GM23338 (cell line): Measurements from ENCODE around the gene GJC2. TPM values are rescaled to one million over a fixed set of nuclear protein-coding genes. Genes with fewer than 3 reads are reported as not detected.

Source experiments
- ATAC-seq: fragments of 200-7000 bp; cut with Tn5 transposase; 3 replicates; pipeline ENCODE4 v1.9.1; 2020
- DNase-seq: peaks from one replicate; pipeline ENCODE4 v3.0.0-alpha.2; 2015; ENCODE audit warnings: low spot score
- H2AFZ ChIP-seq: fragments of 200-600 bp; sonication (generic); 2 replicates; pipeline ENCODE4 v1.8.0; 2016; ENCODE audit warnings: antibody characterized with exemption, mild to moderate bottlenecking, moderate library complexity
- H3F3A ChIP-seq: fragments of 200-600 bp; sonication (generic); replicated peaks from 2 replicates; pipeline ENCODE4 v1.8.0; 2017; ENCODE audit warnings: antibody characterized with exemption, mixed run types, low read depth
- H3K27ac ChIP-seq: fragments of 200-600 bp; sonication (generic); 2 replicates; pipeline ENCODE4 v1.6.1; 2016; ENCODE audit warnings: low read depth
- H3K27me3 ChIP-seq: fragments of 200-600 bp; sonication (generic); 2 replicates; pipeline ENCODE4 v1.8.0; 2016; ENCODE audit warnings: mild to moderate bottlenecking, mixed run types, moderate library complexity; ENCODE audit not compliant: insufficient read depth
- H3K36me3 ChIP-seq: fragments of 200-600 bp; sonication (generic); 2 replicates; pipeline ENCODE4 v1.8.0; 2016; ENCODE audit warnings: mild to moderate bottlenecking; ENCODE audit not compliant: insufficient read depth
- H3K4me1 ChIP-seq: fragments of 200-600 bp; sonication (generic); 2 replicates; pipeline ENCODE4 v1.8.0; 2016; ENCODE audit warnings: mild to moderate bottlenecking, moderate library complexity; ENCODE audit not compliant: insufficient read depth
- H3K4me2 ChIP-seq: fragments of 200-600 bp; sonication (generic); 2 replicates; pipeline ENCODE4 v1.7.1; 2017; ENCODE audit warnings: mixed run types
- H3K4me3 ChIP-seq: fragments of 200-600 bp; sonication (generic); 2 replicates; pipeline ENCODE4 v1.6.1; 2016; ENCODE audit warnings: mixed run types
- H3K79me2 ChIP-seq: fragments of 200-600 bp; sonication (generic); replicated peaks from 2 replicates; pipeline ENCODE4 v1.8.0; 2017; ENCODE audit warnings: mild to moderate bottlenecking; ENCODE audit not compliant: insufficient read depth
- H3K9me2 ChIP-seq: fragments of 200-600 bp; sonication (generic); 2 replicates; pipeline ENCODE4 v1.8.0; 2017; ENCODE audit not compliant: insufficient read depth
- H4K20me1 ChIP-seq: fragments of 200-600 bp; sonication (generic); replicated peaks from 2 replicates; pipeline ENCODE4 v1.8.0; 2017; ENCODE audit warnings: mild to moderate bottlenecking; ENCODE audit not compliant: insufficient read depth
- H3K27ac Mint-ChIP-seq: 2 replicates; pipeline ENCODE4 v1.8.0; 2020; ENCODE audit warnings: inconsistent platforms, mild to moderate bottlenecking, moderate library complexity, mixed read lengths
- H3K27me3 Mint-ChIP-seq: 3 replicates; pipeline ENCODE4 v1.8.0; 2022; ENCODE audit warnings: low read depth, mild to moderate bottlenecking, moderate library complexity, mixed read lengths, inconsistent platforms; ENCODE audit not compliant: insufficient read depth, poor library complexity
- H3K36me3 Mint-ChIP-seq: 3 replicates; pipeline ENCODE4 v1.8.0; 2021; ENCODE audit warnings: low read depth, mild to moderate bottlenecking, inconsistent platforms, moderate library complexity, mixed read lengths
- H3K4me1 Mint-ChIP-seq: 3 replicates; pipeline ENCODE4 v1.8.0; 2020; ENCODE audit warnings: mild to moderate bottlenecking, inconsistent platforms, mixed read lengths
- H3K4me3 Mint-ChIP-seq: 3 replicates; pipeline ENCODE4 v1.8.0; 2021; ENCODE audit warnings: moderate library complexity, mild to moderate bottlenecking, inconsistent platforms, mixed read lengths
- H3K9me3 Mint-ChIP-seq: 3 replicates; pipeline ENCODE4 v1.8.0; 2020; ENCODE audit warnings: moderate library complexity, mild to moderate bottlenecking, inconsistent platforms, mixed read lengths
- EZH2 ChIP-seq: fragments of 200-600 bp; sonication (generic); IDR thresholded peaks from one replicate; pipeline ENCODE4 v1.8.0; 2017; ENCODE audit warnings: antibody characterized with exemption, mild to moderate bottlenecking, low read depth; ENCODE audit not compliant: unreplicated experiment
- EZH2phosphoT487 ChIP-seq: fragments of 200-600 bp; sonication (generic); IDR thresholded peaks from one replicate; pipeline ENCODE4 v1.8.1; 2018; ENCODE audit warnings: antibody characterized with exemption; ENCODE audit not compliant: unreplicated experiment
- JUNB ChIP-seq: IDR thresholded peaks from one replicate; pipeline ENCODE4 v1.6.1; 2016; ENCODE audit warnings: antibody characterized with exemption; ENCODE audit not compliant: unreplicated experiment
- NANOG ChIP-seq: IDR thresholded peaks from 2 replicates; pipeline ENCODE4 v1.6.1; 2016; ENCODE audit warnings: antibody characterized with exemption, borderline replicate concordance
- POLR2AphosphoS5 ChIP-seq: IDR thresholded peaks from 2 replicates; pipeline ENCODE4 v1.6.1; 2016; ENCODE audit warnings: antibody characterized with exemption, low read depth
- STAT1 ChIP-seq: IDR thresholded peaks from one replicate; pipeline ENCODE4 v1.6.1; 2016; ENCODE audit warnings: antibody characterized with exemption; ENCODE audit not compliant: unreplicated experiment
- ZNF331 ChIP-seq: fragments of 250-450 bp; sonication (Bioruptor Pico); IDR thresholded peaks from 2 replicates; pipeline ENCODE4 v1.5.0; 2020; ENCODE audit warnings: low read depth, mild to moderate bottlenecking, moderate library complexity
- polyA plus RNA-seq: library from polyadenylated mRNA; unstranded; fragments of >200 nt; fragmentation: Nextera tagmentation; extraction: Ambion mirVana; gene quantifications from 2 replicates; pipeline ENCODE4 v1.2.1, GENCODE V29; 2016
- total RNA-seq: library from RNA; depleted of rRNA; stranded (reverse); fragments of >200 nt; shearing (Covaris generic); gene quantifications from 2 replicates; pipeline ENCODE4 v1.2.3, GENCODE V29; 2014
- TF ChIP-seq, protein P1 (sequence below): IDR thresholded peaks from one replicate; pipeline ENCODE4 v1.6.1; 2018; ENCODE audit warnings: antibody characterized with exemption; ENCODE audit not compliant: unreplicated experiment
- TF ChIP-seq, protein P2 (sequence below): fragments of 250-450 bp; sonication (Bioruptor Pico); IDR thresholded peaks from 2 replicates; pipeline ENCODE4 v1.5.0; 2020; ENCODE audit warnings: mild to moderate bottlenecking, moderate library complexity
- TF ChIP-seq, protein P3 (sequence below): IDR thresholded peaks from 2 replicates; pipeline ENCODE4 v1.6.1; 2016; ENCODE audit warnings: antibody characterized with exemption

Gene GJC2
- total and polyA plus RNA-seq, 2 experiments from 2014 or later = 0.15 to 1.2 TPM

DNA sequence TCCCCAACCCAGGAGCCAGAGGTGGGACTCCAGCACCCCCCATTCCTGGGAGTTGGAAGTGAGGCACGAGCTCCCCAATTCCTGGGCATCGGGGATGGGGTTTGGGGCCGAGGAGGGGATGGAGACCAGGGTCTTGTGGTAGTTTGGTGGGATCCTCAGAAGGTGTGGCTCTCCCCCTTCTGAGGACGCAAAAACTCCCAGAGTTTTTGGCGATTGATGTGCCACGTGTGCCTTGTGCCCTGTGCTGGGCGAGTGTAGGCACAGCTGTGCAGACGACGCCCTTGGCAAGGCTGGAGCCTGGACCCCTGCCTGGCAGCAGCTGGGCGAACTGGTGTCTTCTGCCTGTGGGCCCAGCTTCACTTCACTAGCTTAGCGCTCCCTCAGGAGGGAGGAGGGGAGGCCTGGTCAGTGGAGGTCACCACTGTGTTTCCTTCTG, 7.0 kb upstream of the GJC2 start (continued):
- TF ChIP-seq STAT1 (no peak), EZH2 (no peak)

DNA sequence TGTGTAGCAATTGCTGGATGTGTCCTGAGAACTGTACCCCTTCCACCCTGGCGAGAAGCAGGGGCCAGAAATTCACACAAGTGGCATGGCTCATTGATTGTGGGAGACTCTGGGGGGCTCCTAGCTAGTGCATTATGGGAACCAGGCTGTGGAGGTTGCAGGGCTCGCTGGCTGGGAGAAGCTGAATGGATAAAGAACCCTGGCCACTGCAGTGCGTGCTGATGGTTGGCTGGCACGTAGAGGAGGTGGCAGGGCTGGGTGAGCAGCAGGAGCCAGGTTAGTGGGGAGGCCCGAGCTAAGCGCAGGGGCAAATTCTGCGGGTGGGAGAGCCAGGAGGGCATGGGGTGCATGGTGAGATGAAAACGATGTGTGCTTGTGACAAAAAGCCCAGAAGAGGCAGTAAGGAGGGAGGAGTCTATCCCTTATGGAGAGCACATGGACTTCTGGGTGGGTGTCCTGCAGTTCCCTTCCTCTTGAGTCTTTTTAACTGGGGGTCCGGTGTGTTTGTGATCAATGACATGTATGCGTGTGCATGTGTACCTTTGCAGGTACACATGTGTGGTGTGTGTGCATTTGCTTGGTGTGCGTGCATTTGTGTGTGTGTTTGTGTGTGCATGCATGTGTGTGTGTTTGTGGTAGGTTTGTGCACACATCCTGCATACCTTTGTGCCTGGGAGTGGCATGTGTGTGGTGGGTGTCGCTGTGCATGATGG, 6.1 kb upstream of the GJC2 start:
- no peak overlapping the region for H3K27ac Mint-ChIP-seq
- H3K79me2 ChIP-seq = peaks cover 34% of the 10 kb centered on the region
- no peak overlapping the region for H3K4me3 ChIP-seq
- no peaks in the 10 kb centered on the region for H4K20me1 ChIP-seq
- no peak for ATAC-seq
- no peak overlapping the region for H3K27ac ChIP-seq
- peaks cover 5% of the 10 kb centered on the region; the same call in 1 of the 2 replicates for H3K4me1 ChIP-seq
- DNase-seq = no peak
- H3K9me2 ChIP-seq = no peaks in the 10 kb centered on the region
- H2AFZ ChIP-seq = no peak overlapping the region
- H3K27me3 Mint-ChIP-seq = peaks cover 13% of the 10 kb centered on the region
- TF ChIP-seq NANOG (no peak), EZH2phosphoT487 (no peak), ZNF331 (CRISPR knock-in tag) (no peak), EZH2 (no peak), STAT1 (no peak), JUNB (no peak), POLR2AphosphoS5 (no peak)
- TF ChIP-seq, protein P1, sequence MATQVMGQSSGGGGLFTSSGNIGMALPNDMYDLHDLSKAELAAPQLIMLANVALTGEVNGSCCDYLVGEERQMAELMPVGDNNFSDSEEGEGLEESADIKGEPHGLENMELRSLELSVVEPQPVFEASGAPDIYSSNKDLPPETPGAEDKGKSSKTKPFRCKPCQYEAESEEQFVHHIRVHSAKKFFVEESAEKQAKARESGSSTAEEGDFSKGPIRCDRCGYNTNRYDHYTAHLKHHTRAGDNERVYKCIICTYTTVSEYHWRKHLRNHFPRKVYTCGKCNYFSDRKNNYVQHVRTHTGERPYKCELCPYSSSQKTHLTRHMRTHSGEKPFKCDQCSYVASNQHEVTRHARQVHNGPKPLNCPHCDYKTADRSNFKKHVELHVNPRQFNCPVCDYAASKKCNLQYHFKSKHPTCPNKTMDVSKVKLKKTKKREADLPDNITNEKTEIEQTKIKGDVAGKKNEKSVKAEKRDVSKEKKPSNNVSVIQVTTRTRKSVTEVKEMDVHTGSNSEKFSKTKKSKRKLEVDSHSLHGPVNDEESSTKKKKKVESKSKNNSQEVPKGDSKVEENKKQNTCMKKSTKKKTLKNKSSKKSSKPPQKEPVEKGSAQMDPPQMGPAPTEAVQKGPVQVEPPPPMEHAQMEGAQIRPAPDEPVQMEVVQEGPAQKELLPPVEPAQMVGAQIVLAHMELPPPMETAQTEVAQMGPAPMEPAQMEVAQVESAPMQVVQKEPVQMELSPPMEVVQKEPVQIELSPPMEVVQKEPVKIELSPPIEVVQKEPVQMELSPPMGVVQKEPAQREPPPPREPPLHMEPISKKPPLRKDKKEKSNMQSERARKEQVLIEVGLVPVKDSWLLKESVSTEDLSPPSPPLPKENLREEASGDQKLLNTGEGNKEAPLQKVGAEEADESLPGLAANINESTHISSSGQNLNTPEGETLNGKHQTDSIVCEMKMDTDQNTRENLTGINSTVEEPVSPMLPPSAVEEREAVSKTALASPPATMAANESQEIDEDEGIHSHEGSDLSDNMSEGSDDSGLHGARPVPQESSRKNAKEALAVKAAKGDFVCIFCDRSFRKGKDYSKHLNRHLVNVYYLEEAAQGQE = no peak
- TF ChIP-seq, protein P2, sequence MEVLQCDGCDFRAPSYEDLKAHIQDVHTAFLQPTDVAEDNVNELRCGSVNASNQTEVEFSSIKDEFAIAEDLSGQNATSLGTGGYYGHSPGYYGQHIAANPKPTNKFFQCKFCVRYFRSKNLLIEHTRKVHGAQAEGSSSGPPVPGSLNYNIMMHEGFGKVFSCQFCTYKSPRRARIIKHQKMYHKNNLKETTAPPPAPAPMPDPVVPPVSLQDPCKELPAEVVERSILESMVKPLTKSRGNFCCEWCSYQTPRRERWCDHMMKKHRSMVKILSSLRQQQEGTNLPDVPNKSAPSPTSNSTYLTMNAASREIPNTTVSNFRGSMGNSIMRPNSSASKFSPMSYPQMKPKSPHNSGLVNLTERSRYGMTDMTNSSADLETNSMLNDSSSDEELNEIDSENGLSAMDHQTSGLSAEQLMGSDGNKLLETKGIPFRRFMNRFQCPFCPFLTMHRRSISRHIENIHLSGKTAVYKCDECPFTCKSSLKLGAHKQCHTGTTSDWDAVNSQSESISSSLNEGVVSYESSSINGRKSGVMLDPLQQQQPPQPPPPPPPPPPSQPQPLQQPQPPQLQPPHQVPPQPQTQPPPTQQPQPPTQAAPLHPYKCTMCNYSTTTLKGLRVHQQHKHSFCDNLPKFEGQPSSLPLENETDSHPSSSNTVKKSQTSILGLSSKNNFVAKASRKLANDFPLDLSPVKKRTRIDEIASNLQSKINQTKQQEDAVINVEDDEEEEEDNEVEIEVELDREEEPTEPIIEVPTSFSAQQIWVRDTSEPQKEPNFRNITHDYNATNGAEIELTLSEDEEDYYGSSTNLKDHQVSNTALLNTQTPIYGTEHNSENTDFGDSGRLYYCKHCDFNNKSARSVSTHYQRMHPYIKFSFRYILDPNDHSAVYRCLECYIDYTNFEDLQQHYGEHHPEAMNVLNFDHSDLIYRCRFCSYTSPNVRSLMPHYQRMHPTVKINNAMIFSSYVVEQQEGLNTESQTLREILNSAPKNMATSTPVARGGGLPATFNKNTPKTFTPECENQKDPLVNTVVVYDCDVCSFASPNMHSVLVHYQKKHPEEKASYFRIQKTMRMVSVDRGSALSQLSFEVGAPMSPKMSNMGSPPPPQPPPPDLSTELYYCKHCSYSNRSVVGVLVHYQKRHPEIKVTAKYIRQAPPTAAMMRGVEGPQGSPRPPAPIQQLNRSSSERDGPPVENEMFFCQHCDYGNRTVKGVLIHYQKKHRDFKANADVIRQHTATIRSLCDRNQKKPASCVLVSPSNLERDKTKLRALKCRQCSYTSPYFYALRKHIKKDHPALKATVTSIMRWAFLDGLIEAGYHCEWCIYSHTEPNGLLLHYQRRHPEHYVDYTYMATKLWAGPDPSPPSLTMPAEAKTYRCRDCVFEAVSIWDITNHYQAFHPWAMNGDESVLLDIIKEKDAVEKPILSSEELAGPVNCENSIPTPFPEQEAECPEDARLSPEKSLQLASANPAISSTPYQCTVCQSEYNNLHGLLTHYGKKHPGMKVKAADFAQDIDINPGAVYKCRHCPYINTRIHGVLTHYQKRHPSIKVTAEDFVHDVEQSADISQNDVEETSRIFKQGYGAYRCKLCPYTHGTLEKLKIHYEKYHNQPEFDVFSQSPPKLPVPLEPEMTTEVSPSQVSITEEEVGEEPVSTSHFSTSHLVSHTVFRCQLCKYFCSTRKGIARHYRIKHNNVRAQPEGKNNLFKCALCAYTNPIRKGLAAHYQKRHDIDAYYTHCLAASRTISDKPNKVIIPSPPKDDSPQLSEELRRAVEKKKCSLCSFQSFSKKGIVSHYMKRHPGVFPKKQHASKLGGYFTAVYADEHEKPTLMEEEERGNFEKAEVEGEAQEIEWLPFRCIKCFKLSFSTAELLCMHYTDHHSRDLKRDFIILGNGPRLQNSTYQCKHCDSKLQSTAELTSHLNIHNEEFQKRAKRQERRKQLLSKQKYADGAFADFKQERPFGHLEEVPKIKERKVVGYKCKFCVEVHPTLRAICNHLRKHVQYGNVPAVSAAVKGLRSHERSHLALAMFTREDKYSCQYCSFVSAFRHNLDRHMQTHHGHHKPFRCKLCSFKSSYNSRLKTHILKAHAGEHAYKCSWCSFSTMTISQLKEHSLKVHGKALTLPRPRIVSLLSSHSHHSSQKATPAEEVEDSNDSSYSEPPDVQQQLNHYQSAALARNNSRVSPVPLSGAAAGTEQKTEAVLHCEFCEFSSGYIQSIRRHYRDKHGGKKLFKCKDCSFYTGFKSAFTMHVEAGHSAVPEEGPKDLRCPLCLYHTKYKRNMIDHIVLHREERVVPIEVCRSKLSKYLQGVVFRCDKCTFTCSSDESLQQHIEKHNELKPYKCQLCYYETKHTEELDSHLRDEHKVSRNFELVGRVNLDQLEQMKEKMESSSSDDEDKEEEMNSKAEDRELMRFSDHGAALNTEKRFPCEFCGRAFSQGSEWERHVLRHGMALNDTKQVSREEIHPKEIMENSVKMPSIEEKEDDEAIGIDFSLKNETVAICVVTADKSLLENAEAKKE = no peak
- TF ChIP-seq, protein P3, sequence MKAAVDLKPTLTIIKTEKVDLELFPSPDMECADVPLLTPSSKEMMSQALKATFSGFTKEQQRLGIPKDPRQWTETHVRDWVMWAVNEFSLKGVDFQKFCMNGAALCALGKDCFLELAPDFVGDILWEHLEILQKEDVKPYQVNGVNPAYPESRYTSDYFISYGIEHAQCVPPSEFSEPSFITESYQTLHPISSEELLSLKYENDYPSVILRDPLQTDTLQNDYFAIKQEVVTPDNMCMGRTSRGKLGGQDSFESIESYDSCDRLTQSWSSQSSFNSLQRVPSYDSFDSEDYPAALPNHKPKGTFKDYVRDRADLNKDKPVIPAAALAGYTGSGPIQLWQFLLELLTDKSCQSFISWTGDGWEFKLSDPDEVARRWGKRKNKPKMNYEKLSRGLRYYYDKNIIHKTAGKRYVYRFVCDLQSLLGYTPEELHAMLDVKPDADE = no peak
- H3K4me3 Mint-ChIP-seq = no peak overlapping the region; the same call in 1 of the 3 replicates
- no peak overlapping the region for H3K4me2 ChIP-seq
- no peaks in the 10 kb centered on the region; the same call in 1 of the 3 replicates for H3K36me3 Mint-ChIP-seq
- H3K4me1 Mint-ChIP-seq = peaks cover 2% of the 10 kb centered on the region; the same call in 1 of the 3 replicates
- H3F3A ChIP-seq = no peaks in the 10 kb centered on the region
- no peaks in the 10 kb centered on the region for H3K36me3 ChIP-seq
- H3K27me3 ChIP-seq = no peaks in the 10 kb centered on the region
- H3K9me3 Mint-ChIP-seq = no peaks in the 10 kb centered on the region; the same call in 2 of the 3 replicates
